Measurements from ENCODE around the gene ASTN2.

ASTN2 gene

DNA sequence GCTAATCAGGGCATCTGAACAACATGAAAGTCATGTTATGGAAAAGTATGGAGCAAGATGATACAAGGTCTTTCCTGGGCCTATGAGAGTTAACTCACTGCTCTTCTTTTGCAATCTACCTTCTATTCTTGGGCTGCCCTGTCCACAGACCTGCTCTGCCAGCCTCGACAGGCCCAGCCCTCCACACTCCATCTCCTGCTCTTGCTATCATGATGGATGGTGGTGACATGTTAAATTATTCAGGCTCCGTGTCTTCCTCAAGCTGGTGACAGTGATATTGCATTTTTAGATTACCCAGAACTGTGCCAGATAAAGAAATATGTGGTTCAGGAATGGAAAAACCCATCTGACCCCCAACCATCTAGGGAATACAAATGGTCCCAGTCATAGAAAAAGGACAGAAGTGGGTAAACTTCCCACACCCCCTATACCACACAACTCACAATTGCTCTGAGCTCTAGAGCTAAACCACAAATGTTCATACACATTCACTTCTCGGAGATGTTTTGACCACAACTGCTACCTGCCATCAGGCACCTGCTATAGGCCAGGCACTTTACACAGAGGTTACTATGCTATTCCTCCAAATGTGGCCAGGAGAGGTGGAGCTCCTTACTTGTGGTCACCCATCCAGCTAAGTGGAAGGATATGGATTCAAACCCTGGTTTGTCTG lies 311.3 kb downstream of the ASTN2 start:
- DNase-seq: no peak

DNA sequence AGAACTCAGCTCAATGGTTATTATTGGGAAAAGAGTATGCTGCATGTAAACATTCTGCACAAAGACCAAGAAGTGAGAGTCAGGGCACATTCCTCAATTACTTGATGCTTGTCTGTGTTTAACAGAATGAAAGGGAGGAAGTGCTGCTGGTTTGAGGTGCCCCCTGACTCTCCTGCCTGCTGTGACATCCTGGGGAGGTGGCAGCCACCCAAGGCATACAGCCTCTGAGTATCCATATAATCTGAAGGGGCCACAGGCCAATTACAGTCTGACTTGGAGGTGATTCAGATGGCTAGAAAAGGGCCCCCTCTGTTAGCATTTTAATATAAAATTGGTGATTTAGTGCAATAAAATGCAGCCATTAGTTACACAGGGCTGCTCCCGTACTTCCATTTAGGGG lies 313.8 kb downstream of the ASTN2 start:
- no peak for DNase-seq

DNA sequence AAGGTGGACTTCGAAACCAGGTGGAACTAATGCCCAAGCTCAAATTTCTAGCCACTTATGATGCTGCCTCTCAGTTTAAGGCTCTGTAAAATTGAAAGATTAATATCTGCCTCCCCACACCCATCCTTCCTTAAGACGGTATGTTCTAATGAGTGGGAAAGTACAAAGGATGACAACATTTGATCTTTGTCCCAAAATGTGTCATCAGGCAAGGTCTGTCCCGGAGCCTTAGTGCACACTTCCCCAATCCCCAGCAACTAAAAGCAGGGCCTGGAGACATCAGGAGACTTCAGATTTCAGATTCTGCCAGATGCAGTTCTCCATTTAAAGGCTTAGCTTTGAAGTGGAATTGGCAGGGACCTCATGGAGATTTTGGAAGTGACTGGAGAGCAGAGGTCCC lies 316.5 kb downstream of the ASTN2 start:
- DNase-seq: no peak

DNA sequence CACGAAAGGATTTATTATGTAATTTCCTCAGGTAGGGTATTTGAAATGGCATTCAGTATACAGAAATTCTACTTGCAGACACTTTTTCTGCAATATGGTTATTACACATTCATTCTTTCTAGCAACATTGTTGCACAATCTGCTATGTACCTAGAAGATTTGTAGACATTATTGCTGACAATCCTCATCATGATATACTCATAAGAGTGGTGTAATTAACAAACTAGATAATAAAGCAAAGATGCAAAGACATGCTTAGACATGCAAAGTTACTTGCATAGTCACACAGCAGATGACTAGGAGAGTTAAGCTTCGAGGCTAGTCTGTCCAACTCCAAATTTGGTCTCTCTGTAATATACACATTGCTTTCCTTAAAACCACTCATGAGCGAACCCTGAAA lies 317.1 kb downstream of the ASTN2 start:
- no peak for DNase-seq

DNA sequence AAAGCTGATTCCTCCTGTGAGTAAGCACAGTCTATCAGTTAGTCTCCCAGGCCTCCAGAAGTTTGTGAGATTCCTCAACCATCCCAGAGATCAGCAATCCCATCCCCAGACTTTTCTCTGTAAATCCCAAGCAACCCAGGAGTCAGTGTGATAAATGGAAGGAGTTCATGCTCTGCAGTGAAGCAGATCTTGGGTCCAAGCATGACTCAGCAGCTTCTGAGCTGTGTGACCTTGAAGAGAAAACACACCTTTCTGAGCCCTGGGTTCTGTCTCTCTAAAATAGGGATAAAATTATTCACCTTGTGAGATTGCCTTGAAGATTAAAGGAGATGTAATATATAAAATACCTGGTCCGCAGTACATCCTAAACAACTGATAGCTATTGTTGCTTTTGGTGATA lies 318.7 kb downstream of the ASTN2 start:
- DNase-seq: no peak

DNA sequence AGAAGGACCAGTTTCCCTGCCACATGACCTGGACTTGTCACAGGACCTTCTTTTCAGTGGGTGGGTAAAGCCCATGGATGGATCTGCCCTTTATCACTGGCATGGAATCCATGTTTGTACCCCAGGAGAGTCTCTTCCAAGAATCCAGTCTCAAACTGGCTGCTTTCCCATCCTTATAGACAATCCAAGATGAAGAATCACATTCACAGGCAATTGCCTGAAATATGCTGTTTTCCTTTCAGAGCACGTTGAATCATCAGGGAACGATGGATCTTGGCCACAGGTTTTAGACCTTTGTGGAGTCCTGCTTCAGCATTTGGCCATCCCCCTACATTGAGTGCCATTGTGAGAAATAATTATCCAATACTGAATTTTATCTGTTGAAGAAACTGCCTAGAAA lies 319.8 kb downstream of the ASTN2 start:
- no peak for DNase-seq

DNA sequence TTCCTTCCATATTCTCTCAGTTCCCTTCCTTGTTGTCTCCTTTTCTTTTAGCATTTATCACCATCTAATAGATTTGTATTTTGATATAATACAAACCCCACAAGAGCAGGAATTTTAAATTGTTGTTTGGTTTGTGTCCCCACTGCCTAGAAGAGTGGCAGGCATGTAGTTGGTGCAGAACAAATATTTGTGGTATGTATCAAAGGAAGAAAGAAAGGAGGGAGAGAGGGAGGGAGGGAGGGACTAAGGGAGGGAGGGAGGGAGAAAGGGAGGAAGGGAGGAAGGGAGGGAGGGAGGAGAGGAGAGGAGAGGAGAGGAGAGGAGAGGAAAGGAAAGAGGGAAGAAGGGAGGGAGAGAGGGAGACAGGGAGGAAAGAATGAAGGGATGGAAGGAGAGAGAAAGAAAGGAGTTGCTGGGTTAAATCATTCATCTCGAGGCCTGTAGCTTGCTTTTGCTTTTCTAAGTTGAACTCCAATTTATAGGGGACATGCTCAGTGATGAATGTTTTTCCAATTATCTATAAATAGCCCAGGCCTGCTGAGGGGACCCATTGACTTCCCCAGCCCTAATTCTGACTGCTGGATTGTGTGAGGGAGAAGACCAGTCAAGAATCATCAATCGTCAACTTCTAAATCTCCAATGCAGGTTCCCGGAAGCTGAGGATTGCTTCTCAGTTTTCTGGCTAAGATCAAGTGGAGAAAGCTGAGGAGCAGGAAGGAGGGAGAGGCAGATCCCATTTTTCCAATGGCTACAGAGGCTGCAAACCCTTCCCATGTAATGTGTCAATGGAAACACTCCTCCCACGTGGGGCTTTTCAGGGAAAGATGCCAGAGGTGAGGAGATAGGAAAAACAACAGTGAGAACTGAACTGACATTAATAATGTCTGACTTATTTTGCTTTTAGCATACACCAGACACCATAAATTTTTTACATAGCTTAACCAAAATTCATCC lies 320.7 kb downstream of the ASTN2 start:
- no peak for DNase-seq

DNA sequence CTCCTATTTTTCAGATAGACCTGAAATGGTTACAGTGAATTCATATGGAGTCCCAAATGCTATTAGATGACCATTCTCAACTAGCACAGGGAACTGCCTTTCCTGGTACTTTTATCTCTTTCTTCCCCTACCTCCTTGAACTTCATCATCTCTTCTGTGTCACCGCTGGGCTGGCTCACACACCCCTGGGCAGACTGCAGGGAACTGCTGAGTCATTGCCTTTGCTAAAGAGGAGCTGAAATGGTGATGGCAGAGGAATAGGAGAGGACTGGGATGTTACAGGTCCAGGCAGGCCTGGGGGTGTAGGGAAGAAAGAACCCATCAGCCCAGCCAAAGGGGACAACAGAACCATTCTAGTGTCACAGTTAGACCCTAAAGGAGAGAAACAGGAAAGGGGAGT lies 322.3 kb downstream of the ASTN2 start:
- DNase-seq: no peak

DNA sequence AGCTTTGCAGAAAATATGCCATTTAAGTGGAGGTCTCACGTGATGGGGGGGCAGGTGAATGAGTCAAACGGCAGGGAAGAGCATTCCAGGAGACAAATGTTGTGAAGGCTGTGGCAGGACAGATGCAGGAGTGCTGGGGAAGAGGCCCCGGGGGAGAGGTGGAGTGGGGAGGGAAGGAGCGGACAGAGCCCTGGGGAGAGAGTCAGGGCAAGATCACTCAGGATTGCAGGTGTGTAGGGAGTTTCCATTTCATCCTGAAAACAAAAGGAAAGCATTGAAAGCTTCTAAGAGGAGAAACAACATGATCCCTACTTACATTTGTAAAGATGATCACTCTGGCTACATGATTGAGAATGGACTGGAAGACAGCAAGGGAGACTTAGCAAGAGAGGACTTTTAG lies 323.3 kb downstream of the ASTN2 start:
- DNase-seq: no peak

DNA sequence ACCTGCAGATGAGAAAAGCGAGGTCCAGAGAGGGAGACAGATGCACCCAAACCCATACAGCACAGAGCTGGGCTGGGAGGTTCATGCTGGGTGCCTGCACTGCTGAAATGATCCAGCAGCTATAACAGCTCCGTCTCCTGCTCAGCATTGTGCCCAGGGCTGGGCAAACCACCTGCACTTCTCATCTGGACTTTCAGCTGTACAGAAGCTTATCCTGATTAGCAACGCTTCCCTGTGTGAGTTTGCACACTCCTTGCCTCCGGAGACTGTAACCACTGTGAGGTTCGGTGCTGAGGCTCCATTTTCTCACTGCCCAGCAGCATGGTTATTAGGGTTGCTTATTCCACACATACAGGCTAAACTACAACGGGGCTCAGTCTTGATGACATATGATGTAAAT lies 326.1 kb downstream of the ASTN2 start:
- DNase-seq: no peak

DNA sequence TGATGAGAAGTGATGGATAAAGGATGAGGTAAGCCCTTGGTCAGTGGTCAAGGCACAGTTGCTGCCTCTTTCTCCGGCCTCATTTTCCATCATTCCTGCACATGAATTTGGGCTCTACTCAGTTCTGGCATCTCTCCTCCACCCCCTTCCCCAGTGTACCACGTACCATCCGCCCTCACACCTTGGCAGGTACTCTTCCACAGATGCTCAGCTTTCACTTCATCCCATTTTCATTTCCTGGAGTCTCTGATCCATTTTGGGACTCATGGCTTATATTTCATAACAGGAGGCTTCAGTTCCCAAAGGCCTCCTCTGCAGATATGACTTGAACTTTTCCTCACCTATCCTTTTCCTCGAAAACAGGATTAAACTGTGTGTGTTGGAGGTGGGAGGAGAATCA lies 326.7 kb downstream of the ASTN2 start:
- no peak for DNase-seq

DNA sequence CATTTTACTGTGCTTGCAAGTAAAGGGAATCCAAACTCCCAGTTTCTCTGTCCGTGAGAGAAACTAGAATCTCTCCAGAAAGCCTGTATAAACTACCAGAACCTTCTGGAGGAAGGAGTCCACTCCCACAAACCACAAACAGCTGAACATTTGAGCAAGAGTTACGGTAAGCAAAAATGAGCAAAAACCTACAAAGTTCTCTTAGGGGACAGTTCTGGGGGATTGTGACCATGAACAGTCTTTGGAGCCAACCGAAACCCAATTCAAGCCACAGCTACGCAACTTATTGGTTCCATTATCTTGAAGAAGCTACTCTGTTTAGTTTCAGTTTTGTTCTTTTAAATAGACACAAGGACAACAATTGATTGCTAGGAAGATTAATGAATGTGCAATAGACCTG lies 330.6 kb downstream of the ASTN2 start:
- DNase-seq: no peak

DNA sequence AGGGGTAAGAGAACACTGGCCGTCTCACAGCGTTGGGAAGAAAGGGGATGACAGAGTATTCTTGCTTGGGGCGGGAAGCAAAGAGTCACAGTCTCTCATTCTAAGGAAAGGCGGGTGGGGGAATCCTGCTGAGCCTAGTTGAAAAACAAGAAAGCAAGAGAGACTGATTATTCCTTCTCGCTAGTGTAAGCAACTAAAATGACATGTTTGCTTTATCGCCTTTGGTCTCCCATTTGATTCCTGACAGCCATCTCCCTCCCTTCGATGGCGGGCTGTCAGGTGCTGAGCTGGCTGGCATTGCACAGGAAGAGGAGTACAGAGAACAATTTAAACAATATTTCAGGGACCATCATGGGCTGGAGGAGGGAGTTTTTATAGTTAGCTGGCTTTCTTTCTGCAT lies 331.3 kb downstream of the ASTN2 start:
- DNase-seq: no peak

DNA sequence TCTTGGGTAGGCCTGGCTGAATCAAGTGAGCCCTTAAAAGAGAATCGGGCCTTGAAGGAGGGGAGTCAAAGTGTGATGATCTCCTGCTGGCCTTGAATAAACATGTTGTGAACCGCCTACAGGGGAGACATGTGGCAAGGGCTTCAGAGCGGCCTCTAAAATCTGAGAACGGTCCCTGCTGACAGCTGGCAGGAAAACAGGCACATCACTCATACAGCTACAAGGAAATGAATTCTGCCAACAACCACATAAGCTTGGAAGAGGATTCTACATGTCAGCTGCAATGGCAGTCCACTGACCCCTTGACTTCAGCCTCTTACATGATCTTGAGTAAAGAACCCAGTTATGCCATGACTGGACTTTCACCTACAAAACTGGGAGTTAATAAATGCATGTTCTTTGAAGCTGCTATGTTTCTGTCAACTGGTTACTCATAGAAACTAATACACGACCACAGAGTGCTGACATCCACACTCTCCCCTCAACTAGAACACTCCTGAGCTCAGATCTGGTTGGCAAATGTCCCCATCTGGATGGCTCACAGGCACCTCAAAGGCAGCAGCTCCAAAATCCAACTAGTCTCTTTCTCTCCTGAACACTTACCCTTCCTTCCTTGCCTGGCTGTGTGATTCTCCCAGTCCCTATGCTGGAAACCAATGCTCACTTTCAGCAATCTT lies 333.1 kb downstream of the ASTN2 start:
- DNase-seq: no peak

DNA sequence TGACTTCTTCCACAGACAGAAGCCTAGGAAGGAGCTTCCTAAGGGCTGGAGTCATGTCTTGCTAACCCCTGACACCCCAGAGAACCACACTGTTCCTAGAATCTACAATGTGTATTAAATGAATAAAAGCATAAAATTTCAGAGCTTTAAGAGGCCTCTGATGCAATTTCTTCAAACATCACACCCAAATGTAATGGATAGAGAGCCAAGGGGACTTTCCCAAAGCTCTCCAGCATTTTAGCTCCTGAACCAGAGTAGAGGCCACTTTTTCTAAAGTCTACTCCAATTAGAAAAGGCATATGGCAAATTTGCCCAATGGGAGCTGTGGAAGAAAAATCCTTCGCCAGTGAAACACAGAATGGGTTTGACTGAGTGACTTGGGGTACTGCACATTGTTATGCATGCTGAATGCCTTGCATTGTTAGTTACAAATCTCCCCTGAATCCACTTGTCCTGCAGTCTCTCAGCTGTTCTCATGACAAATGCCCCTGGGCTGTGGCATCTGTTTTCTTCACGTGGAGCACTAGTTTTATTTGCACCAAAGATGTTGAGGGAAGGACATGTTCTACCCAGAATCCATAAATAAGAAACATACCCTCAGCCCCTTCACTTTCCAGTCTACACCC lies 334.0 kb downstream of the ASTN2 start:
- DNase-seq: no peak

DNA sequence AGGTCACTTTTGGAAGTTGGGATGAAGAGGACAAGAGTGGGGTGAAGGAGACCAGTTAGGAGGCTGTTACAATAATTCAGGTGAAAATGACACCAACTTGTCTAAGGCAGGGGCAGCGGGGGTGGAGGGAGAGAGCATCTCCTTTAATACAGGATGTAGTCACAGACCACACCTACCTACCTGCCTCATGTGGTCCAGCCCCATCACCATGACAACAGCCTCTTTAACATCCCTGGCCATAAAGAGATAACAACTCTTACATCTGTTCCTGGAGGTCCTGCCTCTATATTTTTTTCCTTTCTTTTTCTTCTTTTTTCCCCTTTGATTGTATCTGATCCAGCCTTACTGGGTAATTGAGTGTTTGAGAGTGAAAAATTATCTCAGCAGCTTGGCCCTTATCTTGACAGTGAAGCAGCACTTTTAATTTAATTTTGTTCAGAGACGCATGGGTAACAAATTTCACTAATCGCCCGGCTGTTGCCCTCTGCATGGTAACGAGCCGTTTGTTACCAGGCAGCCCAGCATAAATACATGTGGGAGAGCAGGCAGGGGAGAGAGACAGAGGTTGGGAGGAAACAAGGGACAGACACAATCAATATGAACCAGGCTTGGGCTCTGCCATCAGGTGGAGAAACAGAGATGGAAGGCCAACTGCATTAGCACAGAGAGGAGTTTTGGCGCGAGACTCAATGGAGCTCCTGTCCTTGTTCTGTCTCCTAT lies 338.1 kb downstream of the ASTN2 start:
- DNase-seq: no peak

DNA sequence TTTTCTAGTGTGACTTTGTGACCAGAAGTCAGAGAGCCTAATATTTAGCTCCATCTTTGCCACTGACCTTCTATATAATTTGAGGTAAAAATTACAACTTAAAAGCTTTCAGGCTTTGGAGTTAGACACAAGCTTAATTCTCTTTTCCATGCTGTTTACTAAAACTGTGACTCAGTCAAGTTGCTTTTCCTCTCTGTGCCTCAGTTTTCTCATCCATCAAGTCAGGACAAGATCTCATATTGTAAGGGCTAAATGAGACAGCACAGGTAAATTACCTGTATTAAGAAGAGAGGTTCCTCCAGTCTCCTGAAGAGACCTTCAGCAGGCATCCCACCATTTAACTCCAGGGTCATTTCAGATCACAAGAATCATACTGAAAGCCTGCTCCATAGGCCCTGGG lies 339.2 kb downstream of the ASTN2 start:
- no peak for DNase-seq

DNA sequence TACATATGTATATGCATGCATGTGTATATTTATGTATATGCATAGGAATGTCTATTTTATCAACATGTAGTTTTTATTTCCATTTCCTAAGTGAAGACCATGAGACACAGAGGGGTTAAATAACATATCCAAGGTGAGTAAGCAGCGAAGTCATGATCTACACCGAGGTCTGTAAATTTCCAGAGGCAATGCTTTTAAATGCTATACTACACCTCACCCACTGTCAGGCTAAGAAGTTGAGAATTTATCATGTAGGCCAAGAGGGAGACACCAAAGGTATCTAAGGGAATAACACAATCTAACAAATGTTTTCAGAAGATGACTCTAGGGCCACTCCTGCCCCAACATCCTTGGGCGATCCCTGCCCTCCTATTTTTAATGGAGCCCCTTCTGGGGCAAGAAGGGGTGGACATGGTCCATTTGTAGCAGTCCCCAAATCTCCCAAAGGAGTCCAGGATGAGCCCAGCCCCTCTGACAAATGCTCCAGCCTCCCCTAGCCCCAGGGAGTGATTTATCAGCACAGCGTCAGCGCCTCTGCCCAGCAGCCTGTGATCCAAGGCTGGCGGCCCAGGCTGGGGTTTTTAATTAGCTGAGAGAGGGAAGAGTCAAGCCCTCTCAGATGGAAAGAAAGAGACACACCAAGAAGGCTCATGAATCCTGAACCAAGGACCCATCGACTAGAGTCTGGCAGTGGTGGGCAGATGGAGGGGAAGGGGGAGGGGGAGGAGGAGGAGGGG lies 339.9 kb downstream of the ASTN2 start:
- no peak for DNase-seq

DNA sequence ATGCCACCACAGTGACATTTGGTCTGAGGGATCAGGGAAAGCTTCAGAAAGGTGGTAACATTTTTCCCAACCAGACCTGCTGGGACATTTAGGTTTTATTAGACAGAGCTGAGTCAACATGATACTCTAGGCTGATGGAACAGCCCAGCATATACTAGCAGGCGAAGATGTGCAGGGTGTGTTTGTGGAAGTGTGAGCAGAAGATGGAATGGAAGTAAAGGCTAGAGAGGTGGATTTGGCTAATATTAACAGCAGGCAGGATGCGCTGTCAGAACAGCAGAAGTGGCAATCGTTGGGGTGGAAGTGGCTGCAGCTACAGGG lies 340.6 kb downstream of the ASTN2 start:
- no peak for DNase-seq

DNA sequence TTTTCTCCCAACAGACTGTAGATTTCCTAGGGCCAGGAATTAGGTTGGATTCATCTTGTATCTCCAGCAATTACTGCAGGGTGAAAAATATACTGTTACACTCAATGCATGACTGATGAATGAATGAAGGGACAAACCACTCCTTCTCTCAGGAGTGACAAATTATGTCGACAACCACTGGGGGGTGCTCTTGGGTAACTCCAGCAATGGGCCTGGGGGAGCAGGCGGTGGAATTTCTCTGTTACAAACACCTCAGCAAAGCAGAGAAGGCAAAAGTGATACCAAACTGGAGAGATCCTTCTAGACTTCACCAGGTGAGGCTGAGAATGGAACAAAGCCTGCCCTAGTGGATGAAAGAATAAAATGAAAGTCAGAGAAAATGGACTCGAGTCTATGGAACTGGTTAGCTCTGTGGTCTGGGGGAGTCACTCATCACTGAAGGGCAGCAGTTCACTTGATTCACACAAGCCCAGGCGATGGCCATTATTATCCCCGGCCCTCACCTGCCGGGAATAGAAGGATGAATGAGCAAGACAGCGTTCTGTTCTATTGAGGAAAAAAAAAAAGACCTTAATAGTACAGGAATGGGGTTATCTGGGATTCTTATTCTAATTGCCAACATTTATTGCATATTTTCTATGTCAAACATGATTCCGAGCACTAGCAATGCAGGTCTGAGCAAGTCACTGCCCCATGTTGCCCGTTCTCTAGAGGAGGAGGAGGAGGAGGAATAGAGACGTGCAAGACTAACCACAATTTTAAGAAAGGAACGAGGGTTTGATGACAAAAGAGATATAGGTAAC lies 341.1 kb downstream of the ASTN2 start:
- peak; percentile 21 for DNase-seq

DNA sequence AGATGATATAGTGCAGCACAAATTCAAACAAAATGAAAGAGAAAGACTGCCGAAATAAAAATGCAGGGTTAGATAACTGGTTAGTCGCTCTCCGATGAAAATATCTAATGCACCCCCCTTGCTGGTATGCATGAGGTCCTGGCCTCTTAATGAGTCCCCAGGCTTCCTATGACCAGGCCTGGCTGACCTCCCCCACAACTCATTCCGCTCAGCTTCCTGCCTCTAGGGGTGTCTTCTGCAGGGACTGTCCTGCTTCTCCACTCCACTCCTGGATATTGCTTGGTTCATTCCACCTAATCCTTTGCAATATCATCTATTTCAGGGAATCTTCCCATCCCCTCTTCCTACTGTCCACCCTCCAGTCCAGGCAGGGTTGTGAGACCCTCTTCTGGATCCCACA lies 341.8 kb downstream of the ASTN2 start:
- no peak for DNase-seq

Data from NCI-H526 treated with DMSO at 0.1 percent for 48 hours (cell line).